Stimulated activated CD4-positive, alpha-beta T cell treated with anti-CD3 and anti-CD28 coated beads, Interleukin-4, amount 100 ng/mL, for 4 hours (primary cell): ENCODE results near the gene EYS.
"Not testable (repeated sequence)": the region's sequence is repeated elsewhere in the genome, so short reads cannot be mapped to it uniquely, and the experiment has no call there.

Source experiments
- DNase-seq, 2 experiments: peaks; one replicate each; pipeline ENCODE4 v3.0.0-alpha.2; 2020

The EYS gene

GRCh38 chr6:65449926-65450325 is 257.1 kb downstream of the EYS start:
- DNase-seq = no peak

DNA sequence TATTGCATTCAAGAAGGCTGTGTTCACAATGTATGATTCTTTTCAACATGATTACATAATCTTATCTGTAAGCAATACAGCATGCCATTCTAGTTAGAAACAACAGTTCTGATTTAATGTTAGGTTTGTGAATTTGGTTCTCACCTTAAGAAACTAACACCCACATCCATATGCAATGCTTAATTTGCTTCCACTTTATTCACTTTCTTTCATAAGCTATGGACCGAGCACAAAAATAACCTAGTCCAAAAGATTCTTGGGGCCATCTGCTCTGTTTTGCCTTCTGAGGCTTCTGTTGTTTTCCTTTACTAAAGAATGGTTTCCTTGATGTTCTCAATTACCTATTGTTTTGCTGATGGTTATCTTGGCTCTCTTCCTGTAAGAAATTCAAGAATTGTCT is 258.2 kb downstream of the EYS start:
- DNase-seq = no peak

GRCh38 chr6:65436281-65436680 is 270.7 kb downstream of the EYS start:
- no peak for DNase-seq

DNA sequence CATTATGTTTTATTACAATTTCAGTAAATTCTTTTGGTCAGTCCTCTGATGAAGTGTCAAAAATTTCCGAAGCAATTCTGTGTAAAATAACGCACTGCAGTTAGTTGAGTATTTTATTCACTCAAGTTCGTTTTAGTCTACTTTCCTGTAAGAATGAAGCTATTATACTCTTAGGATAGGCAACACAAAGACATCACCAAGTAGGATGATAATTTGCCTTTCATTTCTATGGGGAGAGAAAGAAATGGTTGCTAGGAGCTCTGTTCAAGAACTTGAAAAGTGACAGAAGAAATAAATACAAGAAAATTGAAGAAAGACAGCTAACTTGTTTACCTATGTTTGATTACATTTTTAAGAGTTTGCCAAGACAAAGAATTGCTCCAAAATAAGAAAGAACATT is 290.4 kb downstream of the EYS start:
- DNase-seq = no peak

- no peak for DNase-seq
Measured at GRCh38 chr6:65410309-65410708, 296.7 kb downstream of the EYS start.

GRCh38 chr6:65402564-65402963 is 304.5 kb downstream of the EYS start:
- no peak for DNase-seq

GRCh38 chr6:65399355-65400084 is 307.5 kb downstream of the EYS start:
- DNase-seq = no peak

GRCh38 chr6:65398851-65399250 is 308.2 kb downstream of the EYS start:
- DNase-seq = no peak

DNA sequence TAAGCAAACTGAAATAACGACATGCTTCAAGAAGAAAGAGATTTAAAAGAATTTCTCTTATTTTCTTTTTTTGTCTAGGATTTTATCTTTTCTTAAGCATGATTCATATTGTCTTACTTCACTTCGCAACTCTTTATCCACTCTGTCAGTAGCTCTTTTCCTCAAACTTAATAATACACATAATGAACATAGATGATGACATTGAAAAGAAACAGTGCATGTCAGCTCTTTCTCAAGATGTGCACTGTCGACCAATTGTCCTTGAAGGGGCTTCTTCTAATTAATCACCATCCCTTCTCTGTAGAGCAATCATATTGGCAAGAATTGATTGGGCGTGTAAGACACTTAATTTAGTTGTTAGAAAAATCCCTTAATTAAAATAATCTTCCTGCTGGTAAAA is 356.5 kb downstream of the EYS start:
- no peak for DNase-seq

GRCh38 chr6:65302655-65303054 is 404.4 kb downstream of the EYS start:
- not testable (repeated sequence) for DNase-seq

DNA sequence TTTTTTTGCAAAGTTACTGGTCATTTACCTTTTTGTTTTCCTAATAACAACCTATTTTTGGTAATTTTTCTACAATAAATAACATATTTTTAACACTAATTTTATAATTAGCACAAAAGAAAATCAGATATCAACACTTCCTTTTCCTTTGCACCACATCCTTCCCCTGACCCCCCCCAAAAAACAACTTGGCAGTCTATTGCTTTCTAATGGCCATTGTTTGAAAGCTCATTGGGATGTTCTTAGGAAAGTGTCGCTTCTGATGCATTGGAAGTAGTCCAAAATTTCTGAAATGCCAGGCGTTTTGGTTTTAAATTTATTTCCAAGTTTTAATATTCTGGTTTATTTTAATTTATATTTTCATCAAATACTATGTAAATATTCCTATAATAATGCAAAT is 407.8 kb downstream of the EYS start:
- no peak for DNase-seq

DNA sequence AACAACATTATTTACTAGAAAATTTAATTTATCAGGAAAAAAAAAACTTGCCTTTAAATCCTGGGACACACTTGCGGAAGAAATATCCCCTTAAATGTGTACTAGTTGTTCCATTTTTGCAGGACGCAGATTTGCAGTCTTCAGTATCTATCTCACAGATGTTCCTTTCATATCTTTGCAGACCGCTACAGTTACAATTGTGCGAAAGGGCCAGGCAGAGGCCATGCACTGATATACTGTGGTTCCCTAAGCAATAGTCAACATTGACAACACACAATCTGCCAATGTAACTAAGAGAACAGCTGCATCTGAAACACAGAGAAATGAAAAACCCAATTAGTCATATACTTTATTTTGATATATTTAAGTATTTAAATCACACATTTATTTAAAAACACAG is 411.2 kb downstream of the EYS start:
- DNase-seq = no peak

- DNase-seq = no peak
Measured at GRCh38 chr6:65289491-65289890, 417.5 kb downstream of the EYS start.

DNA sequence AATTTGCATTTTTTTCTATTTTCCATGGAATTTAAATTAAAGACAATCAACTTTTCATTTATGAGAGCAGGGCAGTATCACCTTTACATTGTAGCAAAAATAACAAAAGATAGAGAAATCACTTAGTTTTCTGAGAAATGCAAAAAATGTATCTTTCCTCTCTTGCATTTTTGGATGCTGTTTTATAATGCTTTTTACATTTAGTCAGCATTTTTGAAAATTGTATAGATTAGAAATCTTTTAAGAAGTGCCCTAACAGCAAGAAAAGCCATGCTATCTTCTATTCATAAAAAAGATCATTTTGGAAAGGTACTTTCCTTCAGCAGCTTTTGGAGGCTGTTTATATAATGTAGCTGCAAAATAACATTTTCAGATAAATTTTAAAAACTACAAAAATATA is 421.8 kb downstream of the EYS start:
- DNase-seq = no peak

- DNase-seq = no peak
Measured at GRCh38 chr6:65280060-65280459, 427.0 kb downstream of the EYS start.

DNA sequence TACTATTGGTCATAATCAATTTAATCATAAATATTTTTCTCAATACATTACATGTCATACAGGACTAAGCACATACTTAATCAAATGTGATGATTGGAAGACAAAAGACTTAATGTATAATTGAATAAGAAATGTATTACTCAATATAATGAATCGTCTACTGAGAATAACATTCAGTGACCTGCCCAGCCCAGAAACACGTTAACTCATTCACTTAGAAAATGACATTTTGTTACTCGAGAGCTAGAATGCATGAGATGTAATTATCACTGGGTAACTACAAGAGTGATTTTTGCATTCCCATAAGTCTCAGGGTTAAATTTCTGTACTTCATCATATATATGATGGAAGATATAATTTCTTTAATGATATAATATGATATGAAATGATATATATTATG is 444.8 kb downstream of the EYS start:
- no peak for DNase-seq

DNA sequence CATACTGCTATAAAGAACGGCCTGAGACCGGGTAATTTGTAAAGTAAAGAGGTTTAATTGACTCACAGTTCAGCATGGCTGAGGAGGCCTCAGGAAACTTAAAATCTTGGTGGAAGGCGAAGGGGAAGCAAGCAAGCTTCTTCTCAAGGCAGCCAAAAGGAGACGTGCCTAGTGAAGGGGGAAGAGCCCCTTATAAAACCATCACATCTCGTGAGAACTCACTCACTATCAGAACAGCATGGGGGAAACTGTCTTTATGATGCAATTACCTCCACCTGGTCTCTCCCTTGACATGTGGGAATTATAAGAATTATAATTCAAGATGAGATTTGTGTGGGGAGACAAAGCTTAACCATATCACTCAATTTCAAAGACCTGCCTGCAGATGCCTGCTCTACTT is 447.0 kb downstream of the EYS start:
- DNase-seq = no peak

DNA sequence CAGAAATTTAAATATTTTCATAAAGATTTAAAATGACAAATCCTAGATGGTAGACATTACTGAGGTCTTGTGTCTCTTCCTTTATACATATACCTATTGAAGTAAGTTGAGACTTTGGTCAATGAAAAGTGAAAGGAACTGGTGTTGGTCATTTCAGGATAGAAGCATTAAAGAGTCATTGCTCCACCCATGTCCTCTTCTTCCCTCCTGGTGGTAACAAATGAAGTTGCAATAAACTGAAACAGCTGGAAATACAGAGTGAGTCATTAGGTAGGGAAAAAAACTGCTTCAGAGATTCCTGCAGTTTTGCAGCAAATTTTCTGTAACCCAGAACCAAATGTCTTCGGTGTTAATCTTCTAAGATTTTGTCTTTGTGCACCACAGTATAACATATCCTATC is 448.0 kb downstream of the EYS start:
- DNase-seq = no peak

DNA sequence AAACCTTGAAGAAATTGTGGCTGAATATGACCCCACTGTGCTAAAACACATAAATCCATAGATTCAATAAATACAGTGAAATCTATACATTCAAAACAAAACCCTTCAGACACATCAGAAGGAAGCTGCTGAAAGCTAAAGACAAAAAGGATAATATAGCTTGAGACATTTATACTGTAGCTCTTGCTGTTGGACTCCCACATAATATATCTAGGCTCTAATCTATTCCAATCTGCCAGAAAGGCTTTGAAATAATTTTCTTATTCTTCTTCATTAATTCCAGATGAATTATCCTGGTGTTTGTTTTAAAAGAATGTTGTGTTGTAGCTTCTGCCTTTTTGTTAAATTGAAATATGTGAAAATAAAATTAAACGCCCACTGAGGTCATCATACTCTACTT is 454.0 kb downstream of the EYS start:
- DNase-seq = no peak

- DNase-seq = no peak
Measured at GRCh38 chr6:65248101-65248610, 458.9 kb downstream of the EYS start.

GRCh38 chr6:65231616-65232015 is 475.4 kb downstream of the EYS start:
- DNase-seq = no peak

- DNase-seq = no peak
Measured at GRCh38 chr6:65229825-65230224, 477.2 kb downstream of the EYS start.

DNA sequence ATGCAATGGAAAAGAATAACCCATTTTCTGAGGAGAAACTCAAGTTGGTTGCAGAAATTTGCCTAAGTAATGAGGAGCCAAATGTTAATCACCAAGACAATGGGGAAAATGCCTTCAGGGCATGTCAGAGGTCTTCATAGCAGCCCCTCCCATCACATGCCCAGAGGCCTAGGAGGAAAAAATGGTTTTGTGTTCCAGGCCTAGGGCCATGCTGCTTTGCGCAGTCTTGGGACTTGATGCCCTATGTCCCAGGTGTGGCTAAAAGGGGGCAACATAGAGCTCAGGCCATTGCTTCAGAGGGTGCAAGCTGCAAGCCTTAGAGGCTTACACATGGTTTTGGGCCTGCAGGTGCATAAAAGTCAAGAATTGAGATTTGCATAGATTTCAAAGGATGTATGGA is 485.9 kb downstream of the EYS start:
- no peak for DNase-seq

- no peak for DNase-seq
Measured at GRCh38 chr6:65202738-65203137, 504.3 kb downstream of the EYS start.

DNA sequence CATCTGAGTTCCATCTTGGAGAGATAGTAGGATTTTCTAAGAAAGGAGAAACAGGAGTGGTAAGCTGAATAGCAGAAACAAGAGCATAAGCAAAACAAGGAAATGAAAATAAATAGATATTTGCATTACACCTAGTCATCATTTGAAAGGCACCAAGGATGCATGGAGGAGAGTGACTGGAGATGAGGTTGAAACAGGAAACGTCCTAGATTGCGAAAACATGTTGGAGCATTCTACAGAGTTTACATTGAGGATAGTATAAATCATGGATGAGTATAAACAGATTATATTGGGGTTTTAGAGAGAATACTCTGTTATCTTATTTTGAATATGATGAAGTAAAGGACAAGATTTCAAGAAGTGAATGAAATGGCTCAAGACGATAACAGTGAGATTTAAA is 507.3 kb downstream of the EYS start:
- no peak for DNase-seq
